LNCAP (cell line): ENCODE results near the gene BTBD2.

Experiments
- CTCF ChIP-seq: fragments of 450-650 bp; IDR thresholded peaks from 2 replicates; pipeline ENCODE4 v1.5.1; 2017; ENCODE audit warnings: mild to moderate bottlenecking

The BTBD2 gene

GRCh38 chr19:1986357-1987162 is 29.0 kb downstream of the BTBD2 start:
- no peak for TF ChIP-seq CTCF

- TF ChIP-seq CTCF, result no peak
Measured at GRCh38 chr19:1985588-1986356, 29.7 kb downstream of the BTBD2 start.

GRCh38 chr19:1984357-1984756 is 31.2 kb downstream of the BTBD2 start:
- no peak for TF ChIP-seq CTCF

GRCh38 chr19:1981253-1981652 is 34.3 kb downstream of the BTBD2 start:
- TF ChIP-seq CTCF, result no peak

- no peak for TF ChIP-seq CTCF
Measured at GRCh38 chr19:1980809-1981181, 34.7 kb downstream of the BTBD2 start.

GRCh38 chr19:1980091-1980808 is 35.3 kb downstream of the BTBD2 start:
- TF ChIP-seq CTCF, result no peak

GRCh38 chr19:1979642-1980041 is 35.9 kb downstream of the BTBD2 start:
- no peak for TF ChIP-seq CTCF
